Psoas muscle (tissue), 8 donors: ENCODE results near the gene PRIM2. TPM values are rescaled to one million over a fixed set of nuclear protein-coding genes. Genes with fewer than 3 reads are reported as not detected.
A peak's percentile ranks its signal among the peaks of the same experiment; 100 is the strongest.
"Not testable (repeated sequence)": the region's sequence is repeated elsewhere in the genome, so short reads cannot be mapped to it uniquely, and the experiment has no call there.

Experiments
- ATAC-seq, 4 donors: fragments of 200-7000 bp; cut with Tn5 transposase; one replicate each; pipeline ENCODE4 v1.9.1; 2020; ENCODE audit warnings: moderate library complexity in 3 of 4, mild to moderate bottlenecking in 2 of 4
- DNase-seq, 2 donors: peaks; one replicate each; pipeline ENCODE4 v3.0.0-alpha.2; 2020
- H3K27ac ChIP-seq: fragments of 200-600 bp; one replicate; pipeline ENCODE4 v1.8.0; 2022
- H3K27me3 ChIP-seq, 3 donors: fragments of 200-600 bp in 1 of 3; one replicate each; pipeline versions ENCODE4 v1.6.1 to v1.8.0; 2013 to 2022; ENCODE audit warnings: low read length in 2 of 3, mild to moderate bottlenecking in 2 of 3, moderate library complexity in 1 of 3; ENCODE audit not compliant: insufficient read depth in 3 of 3
- H3K36me3 ChIP-seq, 2 donors: fragments of 200-600 bp in 1 of 2; one replicate each; pipeline versions ENCODE4 v1.6.1 to v1.8.0; 2013 to 2022; ENCODE audit warnings: low read depth in 1 of 2, mild to moderate bottlenecking in 1 of 2, moderate library complexity in 1 of 2; ENCODE audit not compliant: insufficient read depth in 1 of 2
- H3K4me1 ChIP-seq: fragments of 200-600 bp; one replicate; pipeline ENCODE4 v1.8.0; 2022
- H3K4me3 ChIP-seq: fragments of 200-600 bp; one replicate; pipeline ENCODE4 v1.8.0; 2022; ENCODE audit warnings: mild to moderate bottlenecking
- H3K9me3 ChIP-seq: fragments of 200-600 bp; one replicate; pipeline ENCODE4 v1.8.0; 2022
- CTCF ChIP-seq: fragments of 200-600 bp; IDR thresholded peaks from one replicate; pipeline ENCODE4 v1.8.0; 2022; ENCODE audit warnings: antibody characterized with exemption
- WGBS, 3 donors: extraction: QIAGEN DNeasy Blood & Tissue Kit; methylation state at CpG; one replicate each; pipeline versions ENCODE4 v1.1.6 to v1.1.7; 2013; 5-methylcytosine and 5-hydroxymethylcytosine counted together
- intact Hi-C, 2 donors: fragments of 100-400 bp; cut with DNase I; formaldehyde crosslinking; loops; one replicate each; pipeline versions ENCODE4 v1.11.0 to v1.14.2; 2022
- polyA plus RNA-seq, 3 donors: library from polyadenylated mRNA; stranded (reverse); fragments of 200-250 nt; gene quantifications; one replicate each; pipeline ENCODE4 v1.2.3, GENCODE V29; 2013
- total RNA-seq, 4 donors: library from RNA; stranded (reverse); fragmentation: NEBNext Ultra II Directional in 2 of 4; extraction: Animal tissue kit (Norgen Biotek cat#: 25700) in 2 of 4; gene quantifications; one replicate each; pipeline versions ENCODE4 v1.2.1 to v1.2.4, GENCODE V29; 2021 to 2023
- donor health status: healthy with polysubstance abuse.
- donor health status: DM: no; HTN: no; CAD: no; lungs with moderate emphysema.
- donor health status: Bipolar disorder and iron deficiency.
- donor health status: healthy.
- donor health status: DM: yes; HTN: yes; CAD: no.
- donor health status: DM: no; HTN: no; CAD: no.
- donor health status: DM: no; HTN: no; CAD: no.
- donor health status: DM: yes; HTN: yes; CAD: no.

The PRIM2 gene
- total and polyA plus RNA-seq, 7 donors, result 1.7 to 5.9 (median 2.5) TPM

- H3K4me3 ChIP-seq, result no peak overlapping the region
- peak; percentile 54 for TF ChIP-seq CTCF
- no peak for DNase-seq
- peaks cover 2% of the 10 kb centered on the region for H3K9me3 ChIP-seq
- no peaks in the 10 kb centered on the region for H3K27me3 ChIP-seq
- no peak overlapping the region for H3K27ac ChIP-seq
- H3K36me3 ChIP-seq, result peaks cover 3 to 79% of the 10 kb centered on the region in 2 donors
- H3K4me1 ChIP-seq, result no peaks in the 10 kb centered on the region
- 0 to 10% (median 0%) methylated on average over 1 of the region's 1 CpG for WGBS, 3 donors
- intact Hi-C loops, result loop anchor here in 1 of 2 donors (10.0 kb wide), 1 partner anchor 300 kb away; no protein-coding TSS in a partner anchor
- ATAC-seq, result no peak
Measured at GRCh38 chr6:57324538-57324937, 7.1 kb downstream of the PRIM2 start.

GRCh38 chr6:57327311-57327710, 9.9 kb downstream of the PRIM2 start:
- no peak for TF ChIP-seq CTCF
- no peaks in the 10 kb centered on the region for H3K4me1 ChIP-seq
- peaks cover 3 to 54% of the 10 kb centered on the region in 2 donors for H3K36me3 ChIP-seq
- no peak overlapping the region for H3K4me3 ChIP-seq
- no peaks in the 10 kb centered on the region for H3K27me3 ChIP-seq
- H3K27ac ChIP-seq, result no peak overlapping the region
- intact Hi-C loops, result loop anchor here in 1 of 2 donors (10.0 kb wide), 1 partner anchor 303 kb away; no protein-coding TSS in a partner anchor
- DNase-seq, result no peak
- ATAC-seq, result no peak
- H3K9me3 ChIP-seq, result peaks cover 24% of the 10 kb centered on the region
- 93 to 97% (median 95%) methylated on average over 2 of the region's 2 CpGs for WGBS, 3 donors

GRCh38 chr6:57328074-57328473, 10.6 kb downstream of the PRIM2 start:
- peaks cover 24% of the 10 kb centered on the region for H3K9me3 ChIP-seq
- peaks cover 3 to 48% of the 10 kb centered on the region in 2 donors for H3K36me3 ChIP-seq
- H3K27me3 ChIP-seq, result no peaks in the 10 kb centered on the region
- no peak overlapping the region for H3K4me3 ChIP-seq
- intact Hi-C loops, result loop anchor here in 1 of 2 donors (10.0 kb wide), 1 partner anchor 303 kb away; no protein-coding TSS in a partner anchor
- DNase-seq (no peak), ATAC-seq (no peak)
- 97 to 100% (median 97%) methylated on average over 1 of the region's 1 CpG for WGBS, 3 donors
- no peak for TF ChIP-seq CTCF
- no peak overlapping the region for H3K27ac ChIP-seq
- no peaks in the 10 kb centered on the region for H3K4me1 ChIP-seq

GRCh38 chr6:57329933-57330332, 12.5 kb downstream of the PRIM2 start:
- DNase-seq (no peak), ATAC-seq (no peak)
- no peak overlapping the region for H3K27ac ChIP-seq
- peaks cover 24% of the 10 kb centered on the region for H3K9me3 ChIP-seq
- no peak for TF ChIP-seq CTCF
- H3K27me3 ChIP-seq, result no peaks in the 10 kb centered on the region
- H3K4me1 ChIP-seq, result no peaks in the 10 kb centered on the region
- intact Hi-C loops, result loop anchor here in 1 of 2 donors (10.0 kb wide), 1 partner anchor 305 kb away; no protein-coding TSS in a partner anchor
- H3K36me3 ChIP-seq, result peaks cover 3 to 39% of the 10 kb centered on the region in 2 donors
- H3K4me3 ChIP-seq, result no peak overlapping the region

GRCh38 chr6:57342148-57342669, 24.8 kb downstream of the PRIM2 start:
- Histone ChIP-seq H3K4me3 (no peak overlapping the region), H3K27ac (no peak overlapping the region), H3K27me3 (no peaks in the 10 kb centered on the region), H3K4me1 (no peaks in the 10 kb centered on the region), H3K36me3 (no peaks in the 10 kb centered on the region), H3K9me3 (no peaks in the 10 kb centered on the region)
- intact Hi-C loops, result no loop called here
- 50 to 60% (median 57%) methylated on average over 2 of the region's 2 CpGs for WGBS, 3 donors
- ATAC-seq, result no peak
- no peak for TF ChIP-seq CTCF
- DNase-seq, result no peak

- ATAC-seq, result peak in 2 of 4 donors; percentile 46 to 57
- H3K27ac ChIP-seq, H3K4me1 ChIP-seq, DNase-seq, H3K27me3 ChIP-seq, H3K9me3 ChIP-seq, H3K36me3 ChIP-seq, intact Hi-C loops, H3K4me3 ChIP-seq: not testable (repeated sequence)
- 62 to 74% (median 70%) methylated on average over 3 of the region's 3 CpGs for WGBS, 3 donors
Measured at GRCh38 chr6:57343342-57343741, 25.9 kb downstream of the PRIM2 start.

- H3K9me3 ChIP-seq, intact Hi-C loops, H3K4me1 ChIP-seq, DNase-seq, H3K4me3 ChIP-seq, ATAC-seq, H3K27ac ChIP-seq, H3K36me3 ChIP-seq, H3K27me3 ChIP-seq: not testable (repeated sequence)
- 96 to 98% (median 97%) methylated on average over 2 of the region's 2 CpGs for WGBS, 3 donors
Measured at GRCh38 chr6:57346715-57347114, 29.3 kb downstream of the PRIM2 start.
